Erythroblast (primary cell): ENCODE data around the gene CPNE5.
"Not testable (repeated sequence)": the region's sequence is repeated elsewhere in the genome, so short reads cannot be mapped to it uniquely, and the experiment has no call there.

Experiments
- DNase-seq, 2 experiments: peaks; one replicate each; lab custom pipeline; 2025; lab: John Stamatoyannopoulos, UW
- GATA1 ChIP-seq: IDR thresholded peaks from 2 replicates; pipeline ENCODE4 v1.6.1; 2011; ENCODE audit warnings: low read depth, mild to moderate bottlenecking, control low read depth, low read length, moderate library complexity
- POLR2A ChIP-seq: IDR thresholded peaks from 2 replicates; pipeline ENCODE4 v1.6.1; 2011; ENCODE audit warnings: mild to moderate bottlenecking, low read length

Gene CPNE5

DNA sequence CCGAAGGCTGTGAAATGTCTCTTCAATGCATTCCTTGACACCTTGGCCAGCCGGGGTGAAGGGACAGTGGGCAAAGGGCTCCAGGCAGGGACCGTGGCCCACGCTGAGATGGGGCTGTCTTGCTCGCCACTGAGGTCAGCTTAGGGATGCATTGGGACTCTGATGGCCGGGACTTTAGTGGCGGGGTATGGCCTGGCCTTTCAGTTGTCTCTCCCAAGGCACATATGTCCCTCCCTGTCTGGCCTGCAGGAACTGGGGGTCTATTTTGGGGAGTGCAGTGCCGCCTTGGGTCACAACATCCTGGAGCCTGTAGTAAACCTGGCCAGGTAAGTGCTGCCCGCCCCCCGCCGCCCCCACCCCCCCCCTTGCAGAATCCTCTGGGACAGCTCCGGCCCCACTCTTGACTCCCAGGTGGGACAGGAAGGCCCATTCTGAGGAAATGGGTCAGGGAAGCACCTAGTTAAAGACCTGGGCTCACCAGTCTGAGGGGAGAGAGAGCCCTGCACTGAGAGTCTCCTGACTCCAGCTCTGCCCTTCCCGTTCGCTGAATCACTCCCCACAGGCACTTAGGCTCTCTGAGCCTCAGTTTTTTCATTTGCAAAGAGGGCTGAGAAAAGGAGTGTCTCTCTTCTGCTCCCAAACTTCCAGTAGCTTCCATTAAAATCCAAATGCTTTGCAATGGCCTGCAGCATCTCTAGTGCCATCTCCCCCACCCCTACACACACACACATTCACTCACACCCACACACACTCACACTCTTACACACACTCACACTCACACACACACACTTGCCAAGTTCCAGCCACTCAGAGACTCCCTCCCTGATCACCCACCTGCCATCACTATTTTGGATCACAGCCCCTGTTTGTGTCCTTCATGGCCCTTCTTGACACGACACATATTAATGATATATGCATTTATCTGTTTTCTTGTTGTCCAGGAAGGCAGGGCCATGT is 108.5 kb downstream of the CPNE5 start:
- DNase-seq, result no peak
- TF ChIP-seq GATA1 (no peak), POLR2A (no peak)

GRCh38 chr6:36729161-36729524 is 110.1 kb downstream of the CPNE5 start:
- TF ChIP-seq GATA1 (no peak), POLR2A (no peak)
- DNase-seq, result no peak

DNA sequence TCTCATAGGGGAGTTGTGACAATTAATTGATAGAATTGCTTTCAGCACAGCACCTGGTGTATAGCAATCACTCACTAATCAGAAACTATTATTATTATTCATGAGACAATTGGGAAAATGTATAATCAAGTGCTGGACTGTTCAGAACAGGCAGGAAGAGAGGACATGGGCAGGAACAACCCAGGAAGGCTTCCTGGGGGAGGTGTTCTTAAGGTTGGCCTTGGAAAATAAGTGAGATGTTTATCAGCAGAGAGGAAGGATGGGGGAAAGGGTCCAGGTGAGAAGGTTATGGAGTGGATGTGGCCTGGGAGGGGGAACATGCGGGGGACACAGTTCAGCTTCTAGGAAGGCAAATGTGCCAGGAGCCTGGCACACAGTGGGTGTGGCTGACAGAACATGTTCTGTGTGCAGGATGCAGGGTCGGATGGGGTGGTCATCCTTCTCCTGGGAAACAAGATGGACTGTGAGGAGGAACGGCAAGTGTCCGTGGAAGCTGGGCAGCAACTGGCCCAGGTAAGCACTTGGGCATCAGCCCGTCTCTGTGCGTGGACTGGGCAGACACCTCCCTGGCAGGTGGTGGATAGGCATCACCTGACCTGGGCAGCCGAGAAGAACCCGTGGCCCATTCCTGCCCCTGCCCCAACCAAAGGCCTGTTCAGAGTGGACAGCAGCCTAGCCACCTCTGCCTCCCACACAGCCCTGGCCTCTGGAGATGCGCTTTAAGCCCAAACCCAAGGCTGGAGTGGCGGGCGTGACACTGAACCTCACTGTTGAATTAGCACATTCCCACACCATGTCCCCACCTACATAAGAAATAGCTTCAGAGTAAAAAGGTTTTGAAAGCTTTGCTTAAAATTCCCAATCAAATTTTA is 110.7 kb downstream of the CPNE5 start:
- no peak for TF ChIP-seq POLR2A
- TF ChIP-seq GATA1, result no peak
- DNase-seq, result no peak

- TF ChIP-seq POLR2A, result no peak
- TF ChIP-seq GATA1, result no peak
- no peak for DNase-seq
Observed at GRCh38 chr6:36727505-36728021, 111.7 kb downstream of the CPNE5 start.

- TF ChIP-seq POLR2A, result no peak
- TF ChIP-seq GATA1, result no peak
- no peak for DNase-seq
Observed at GRCh38 chr6:36725581-36725980, 113.7 kb downstream of the CPNE5 start.

GRCh38 chr6:36724514-36725390 is 114.5 kb downstream of the CPNE5 start:
- TF ChIP-seq GATA1, result no peak
- no peak for TF ChIP-seq POLR2A

GRCh38 chr6:36723992-36724391 is 115.3 kb downstream of the CPNE5 start:
- DNase-seq, result not testable (repeated sequence)

More at GRCh38 chr6:36724514-36725390, 114.5 kb downstream of the CPNE5 start:
- DNase-seq, result peak; percentile 44 to 68

- DNase-seq, result no peak
Observed at GRCh38 chr6:36722879-36723278, 116.4 kb downstream of the CPNE5 start.

DNA sequence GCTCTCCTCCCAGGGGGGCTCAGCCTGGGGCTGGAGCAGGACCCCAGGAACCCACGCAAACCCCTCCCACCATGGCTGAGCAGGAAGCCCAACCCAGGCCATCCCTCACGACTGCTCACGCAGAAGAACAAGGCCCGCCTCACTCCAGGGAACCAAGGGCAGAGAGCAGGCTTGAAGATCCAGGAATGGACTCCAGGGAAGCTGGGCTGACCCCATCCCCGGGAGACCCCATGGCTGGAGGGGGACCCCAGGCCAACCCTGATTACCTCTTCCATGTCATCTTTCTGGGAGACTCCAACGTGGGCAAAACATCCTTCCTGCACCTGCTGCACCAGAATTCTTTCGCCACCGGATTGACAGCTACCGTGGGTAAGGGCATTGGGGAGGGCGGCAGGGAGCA is 116.9 kb downstream of the CPNE5 start:
- DNase-seq, result no peak
- no peak for TF ChIP-seq GATA1
- TF ChIP-seq POLR2A, result no peak

More at GRCh38 chr6:36722879-36723278, 116.4 kb downstream of the CPNE5 start:
- TF ChIP-seq POLR2A (no peak), GATA1 (no peak)

DNA sequence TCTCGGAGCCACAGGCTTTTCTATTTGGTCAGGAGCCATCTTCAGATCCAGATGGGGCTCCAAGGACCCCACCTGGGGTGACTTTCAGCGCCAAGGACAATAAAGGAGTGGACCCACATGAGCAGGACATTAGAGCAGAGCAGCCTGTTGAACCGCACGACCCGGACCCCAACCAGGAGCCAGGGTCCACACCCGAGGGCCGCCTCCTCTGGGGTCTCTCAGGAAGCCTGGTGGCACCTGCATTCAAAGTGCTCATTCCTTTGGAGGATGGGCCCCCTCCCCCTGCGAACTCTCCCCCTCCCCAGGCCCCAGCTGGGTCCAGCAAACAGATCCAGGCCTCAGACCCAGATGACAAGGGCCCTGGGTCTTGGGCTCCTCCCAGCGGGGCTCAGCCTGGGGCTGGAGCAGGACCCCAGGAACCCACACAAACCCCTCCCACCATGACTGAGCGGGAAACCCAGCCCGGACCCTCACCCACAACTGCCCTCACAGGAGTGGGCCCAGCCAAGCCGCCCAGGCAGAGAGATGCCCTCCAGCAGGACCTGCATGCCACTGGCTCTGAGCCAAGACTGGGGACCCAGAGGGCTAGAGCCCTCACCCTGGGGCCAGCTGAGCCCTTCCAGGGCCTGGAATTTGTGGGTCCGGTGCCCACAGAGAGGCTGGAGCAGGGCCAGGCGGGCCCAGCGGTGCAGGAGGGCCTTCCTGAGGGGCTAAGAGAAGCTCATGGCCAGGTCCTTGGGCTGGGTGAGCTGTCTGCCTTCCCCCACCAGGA is 117.7 kb downstream of the CPNE5 start:
- no peak for DNase-seq
- no peak for TF ChIP-seq POLR2A

GRCh38 chr6:36720251-36721141 is 118.7 kb downstream of the CPNE5 start:
- DNase-seq, result no peak
- TF ChIP-seq GATA1 (no peak), POLR2A (no peak)
